Measurements from ENCODE around the gene CDRT4. TPM values are rescaled to one million over a fixed set of nuclear protein-coding genes. Genes with fewer than 3 reads are reported as not detected.

The CDRT4 gene
- total RNA-seq, 2 donors from 2014 or later = 6.4 to 6.6 TPM

DNA sequence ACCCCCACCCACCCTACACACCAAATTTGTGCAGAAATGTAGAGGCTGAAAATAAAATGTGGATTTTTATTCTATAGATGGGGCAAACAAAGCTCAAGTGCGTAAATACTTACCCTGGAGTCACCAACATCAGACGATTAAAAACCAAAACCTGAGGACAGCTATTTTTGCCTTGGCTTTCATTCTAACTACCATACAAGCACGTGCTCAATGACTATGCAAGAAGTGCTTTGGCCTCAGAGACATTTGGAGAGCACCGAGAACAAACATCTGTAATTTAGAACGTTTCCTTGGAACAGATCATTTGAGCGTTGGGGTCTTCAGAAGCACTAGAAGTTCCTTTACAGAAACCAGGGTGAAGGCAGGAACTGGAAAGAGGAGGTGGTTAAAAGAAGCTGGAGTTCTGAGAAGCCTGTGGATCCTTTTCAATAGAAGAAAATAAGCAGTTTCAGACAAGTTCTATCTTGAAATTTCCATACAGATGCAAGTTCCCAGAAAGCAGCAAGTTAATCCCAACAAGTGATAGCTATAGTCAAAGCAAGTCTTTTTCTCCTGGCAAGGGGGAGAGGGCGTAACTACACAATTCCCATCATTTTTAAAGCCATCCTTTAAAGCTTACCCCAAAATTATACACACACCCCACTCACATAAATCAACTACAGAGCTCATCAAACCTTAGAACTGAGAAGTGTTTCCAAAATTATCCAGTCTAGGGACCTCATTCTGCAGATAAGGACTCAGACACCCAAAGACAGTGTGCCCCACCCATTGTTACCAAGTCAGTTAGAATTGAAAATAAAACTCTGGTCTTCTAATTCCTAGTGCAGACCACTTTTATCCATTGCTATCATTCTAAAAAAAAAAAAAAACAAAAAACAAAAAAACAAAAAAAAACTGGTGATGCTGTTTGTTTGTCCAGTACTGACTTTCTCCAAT is 29.6 kb upstream of the CDRT4 start:
- no peak for ATAC-seq
- intact Hi-C loops (cut with DNase I, micrococcal nuclease) = no loop called here
- no peak for DNase-seq

DNA sequence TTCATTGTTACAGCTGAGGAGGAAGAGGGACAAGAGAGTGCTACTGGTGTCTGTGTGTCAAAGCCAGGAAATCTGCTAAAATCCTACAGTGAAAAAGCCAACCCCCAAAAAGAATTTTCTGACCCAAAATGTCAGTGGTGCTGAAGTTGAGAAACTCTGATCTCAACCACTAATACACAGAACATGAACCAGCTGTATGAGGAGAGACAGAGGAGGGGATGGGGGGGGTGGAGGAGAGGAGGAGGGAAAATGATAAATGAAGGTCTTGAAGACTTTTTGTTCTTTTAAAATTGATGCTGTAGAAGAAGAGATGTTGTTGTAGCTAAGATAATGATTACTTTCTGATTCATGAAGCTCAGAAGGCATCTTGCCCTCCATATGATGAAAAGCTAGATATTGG is 27.4 kb upstream of the CDRT4 start:
- intact Hi-C loops (cut with DNase I, micrococcal nuclease) = no loop called here
- DNase-seq = no peak
- ATAC-seq = no peak

DNA sequence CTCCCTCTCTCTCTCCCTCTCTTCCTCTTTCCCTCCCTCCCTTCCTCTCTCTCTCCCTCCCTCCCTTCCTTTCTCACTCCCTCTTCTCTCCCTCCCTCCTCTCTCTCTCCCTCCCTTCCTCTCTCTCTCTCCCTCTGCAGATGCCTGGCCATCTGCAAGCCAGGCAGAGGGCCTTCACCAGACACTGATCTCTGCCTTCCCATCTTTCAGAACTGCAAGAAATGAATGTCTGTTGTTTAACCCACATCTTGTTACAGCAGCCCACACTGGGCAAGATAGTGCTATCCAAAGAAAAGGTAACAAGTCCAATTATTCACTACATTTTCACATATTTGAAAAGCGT is 26.2 kb upstream of the CDRT4 start:
- no peak for ATAC-seq
- intact Hi-C loops (cut with DNase I, micrococcal nuclease) = no loop called here
- DNase-seq = no peak

DNA sequence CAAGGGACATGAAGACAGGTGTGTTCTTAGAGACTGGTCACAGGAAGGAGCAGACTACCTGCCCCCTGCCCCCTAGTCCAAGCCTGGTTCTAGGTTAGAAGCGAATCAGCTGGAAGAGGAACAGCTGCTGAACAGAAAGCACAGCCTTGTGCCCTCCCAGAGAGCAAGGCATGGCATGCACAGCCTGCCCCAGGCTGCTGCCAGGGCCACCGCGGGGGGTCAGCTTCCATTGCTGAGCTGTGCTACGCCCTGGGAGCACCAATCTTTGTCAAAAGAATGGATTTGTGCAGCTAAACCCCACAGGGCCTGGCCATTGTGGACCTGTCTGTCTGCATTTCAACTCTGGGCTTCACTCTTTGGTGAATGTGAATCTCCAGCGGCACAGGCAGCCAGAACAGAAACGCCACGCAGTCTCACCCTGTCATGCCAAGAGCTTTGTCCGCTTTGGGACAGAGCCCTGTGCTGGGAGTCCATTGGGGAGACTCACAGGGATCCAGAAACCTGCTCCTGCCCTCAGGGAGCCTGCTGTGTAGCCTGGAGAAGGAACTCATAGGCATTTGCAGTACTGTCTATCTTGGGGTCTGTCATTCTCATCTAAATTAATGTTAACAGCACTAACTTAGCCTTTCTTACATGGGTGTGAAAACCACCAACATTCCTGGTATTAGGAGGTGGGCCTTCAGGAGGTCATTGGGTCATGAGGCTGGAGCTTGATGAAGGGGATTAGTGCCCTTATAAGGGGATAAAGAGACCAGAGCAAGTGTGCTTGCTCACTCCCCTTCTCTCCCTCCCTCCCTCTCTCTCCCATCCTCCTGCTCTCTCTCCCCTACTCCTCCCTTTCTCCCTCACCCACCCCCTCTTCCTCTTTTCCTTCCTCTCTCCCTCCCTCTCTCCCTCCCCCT is 25.6 kb upstream of the CDRT4 start:
- intact Hi-C loops (cut with DNase I, micrococcal nuclease) = no loop called here

DNA sequence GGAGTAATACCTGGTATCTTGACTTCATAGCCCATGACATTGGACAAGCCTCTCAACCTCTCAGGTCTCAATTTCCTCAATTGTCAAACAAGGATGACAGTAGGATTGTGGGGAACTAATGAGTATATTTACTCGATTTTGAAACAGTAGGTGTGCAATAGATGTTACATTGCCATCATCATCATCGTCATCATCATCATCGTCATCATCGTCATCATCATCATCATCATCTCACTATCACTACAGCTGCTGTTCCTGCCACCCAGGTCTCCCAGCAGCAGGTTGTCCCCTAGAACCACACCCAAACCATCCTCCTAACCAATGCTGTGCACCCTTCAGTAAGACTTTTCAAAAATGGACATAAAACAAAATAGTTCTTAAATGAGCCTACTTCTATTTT is 24.8 kb upstream of the CDRT4 start:
- no peak for DNase-seq
- intact Hi-C loops (cut with DNase I, micrococcal nuclease) = no loop called here
- ATAC-seq = no peak

More for the DNA sequence above, 25.6 kb upstream of the CDRT4 start:
- ATAC-seq (no peak), DNase-seq (no peak)

DNA sequence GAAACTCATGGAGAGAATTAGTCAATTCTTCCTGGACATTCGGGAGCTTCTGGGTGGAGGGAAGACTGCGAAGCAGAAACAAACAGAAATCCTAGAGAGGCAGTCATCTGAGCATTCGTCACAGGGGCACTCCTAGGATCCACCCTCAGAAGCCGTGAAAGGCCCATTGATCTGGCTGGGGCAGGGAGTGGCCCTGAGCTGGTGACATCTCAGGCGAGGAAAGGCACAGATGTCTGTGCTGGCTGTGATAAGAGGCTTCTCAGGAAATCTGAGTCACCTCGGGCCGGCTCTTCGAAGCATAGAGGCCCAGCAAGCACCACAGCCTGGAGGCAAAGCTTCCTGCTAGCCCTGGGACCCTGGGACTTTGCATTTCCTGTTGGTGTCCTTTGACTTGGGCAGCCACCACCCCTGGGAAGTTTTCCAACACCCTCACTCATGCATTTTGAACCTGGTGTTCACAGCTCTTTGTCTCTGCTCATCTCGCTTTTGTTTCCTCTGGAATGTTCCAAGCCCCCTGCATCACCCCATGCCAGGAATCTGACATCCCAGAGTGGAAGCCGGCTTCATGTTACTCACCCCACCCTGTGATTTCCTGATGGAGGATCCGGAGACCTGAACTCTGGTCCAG is 23.3 kb upstream of the CDRT4 start:
- DNase-seq (peak; percentile 64 to 82), ATAC-seq (peak; percentile 97)
- intact Hi-C loops (cut with DNase I, micrococcal nuclease) = no loop called here

DNA sequence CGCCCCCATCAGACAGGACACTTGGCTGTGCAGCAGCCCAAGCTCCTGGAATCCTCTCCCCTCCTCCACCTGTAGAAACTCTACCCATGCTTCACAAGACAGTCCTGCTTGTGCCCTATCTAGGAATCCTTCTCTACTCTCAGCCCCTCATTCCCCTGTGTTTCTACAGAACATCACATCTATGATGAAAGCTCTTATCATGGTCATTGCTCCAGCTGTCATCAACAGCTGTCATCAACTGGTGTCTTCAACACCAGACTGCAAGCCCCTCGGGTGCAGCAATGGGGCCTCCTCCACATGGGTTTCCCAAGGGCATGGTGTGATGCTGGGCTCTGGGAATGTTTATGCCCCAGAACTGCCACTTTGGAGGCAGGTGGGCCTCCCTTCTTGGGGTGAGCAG is 21.1 kb upstream of the CDRT4 start:
- no peak for ATAC-seq
- intact Hi-C loops (cut with DNase I, micrococcal nuclease) = no loop called here

DNA sequence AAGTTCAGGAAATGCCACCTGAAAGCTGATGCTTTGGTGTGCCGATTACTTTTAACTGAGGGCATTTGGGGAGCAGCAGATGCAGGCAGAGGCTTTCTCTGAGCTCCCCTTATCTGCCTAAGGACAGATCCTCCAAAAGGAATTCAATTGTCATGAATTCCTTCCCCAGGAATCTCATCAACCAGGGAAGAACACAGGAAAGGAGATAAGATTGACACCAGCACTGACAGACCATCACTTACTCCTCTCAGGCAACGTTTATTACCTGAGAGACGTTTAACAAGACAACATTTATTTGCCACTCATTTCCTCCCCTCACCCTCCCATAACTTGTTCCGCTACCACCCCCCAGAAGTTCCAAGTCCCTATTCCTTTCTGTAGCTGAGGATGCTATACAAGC is 17.6 kb upstream of the CDRT4 start:
- intact Hi-C loops (cut with DNase I, micrococcal nuclease) = no loop called here
- no peak for DNase-seq
- ATAC-seq = no peak

More for the DNA sequence above, 21.1 kb upstream of the CDRT4 start:
- no peak for DNase-seq

DNA sequence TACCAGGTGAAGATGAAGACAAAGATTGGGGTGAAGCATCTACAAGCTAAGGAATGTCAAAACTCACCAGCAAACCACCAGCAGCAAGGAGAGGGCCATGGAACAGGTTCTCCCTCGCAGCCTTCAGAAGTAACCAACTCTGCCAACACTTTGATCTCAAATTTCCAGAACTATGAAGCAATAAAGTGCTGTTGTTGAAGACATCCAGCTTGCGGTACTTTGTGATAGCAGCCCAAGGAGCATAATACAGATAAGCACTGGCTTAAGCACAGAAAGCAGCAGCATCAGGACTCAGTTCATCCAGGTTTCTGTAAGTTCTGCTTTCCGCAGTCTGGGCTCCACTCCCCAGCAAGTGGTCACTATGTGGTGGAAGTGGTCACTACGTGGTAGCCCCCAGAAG is 16.0 kb upstream of the CDRT4 start:
- ATAC-seq (no peak), DNase-seq (no peak)
- intact Hi-C loops (cut with DNase I, micrococcal nuclease) = no loop called here

DNA sequence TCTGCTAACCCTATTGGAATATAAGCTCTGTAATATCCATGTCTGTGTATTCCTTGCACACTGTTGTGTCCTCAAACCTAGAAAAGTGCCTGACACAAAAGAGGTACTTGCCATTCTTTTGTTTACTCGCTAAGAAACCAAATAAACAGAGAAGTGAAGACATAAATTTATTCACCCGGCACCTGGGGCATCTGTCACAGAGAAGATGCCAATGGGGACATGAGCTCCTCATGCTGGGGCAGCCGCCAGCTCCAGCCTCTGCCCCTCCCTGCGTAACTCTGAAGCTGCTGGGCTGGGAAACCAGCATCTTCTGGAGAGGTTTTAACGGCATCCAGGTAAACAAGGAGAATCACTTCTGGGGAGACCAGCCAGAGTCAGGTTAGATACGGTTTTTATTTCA is 15.1 kb upstream of the CDRT4 start:
- intact Hi-C loops (cut with DNase I, micrococcal nuclease) = no loop called here
- DNase-seq = no peak
- ATAC-seq = no peak

DNA sequence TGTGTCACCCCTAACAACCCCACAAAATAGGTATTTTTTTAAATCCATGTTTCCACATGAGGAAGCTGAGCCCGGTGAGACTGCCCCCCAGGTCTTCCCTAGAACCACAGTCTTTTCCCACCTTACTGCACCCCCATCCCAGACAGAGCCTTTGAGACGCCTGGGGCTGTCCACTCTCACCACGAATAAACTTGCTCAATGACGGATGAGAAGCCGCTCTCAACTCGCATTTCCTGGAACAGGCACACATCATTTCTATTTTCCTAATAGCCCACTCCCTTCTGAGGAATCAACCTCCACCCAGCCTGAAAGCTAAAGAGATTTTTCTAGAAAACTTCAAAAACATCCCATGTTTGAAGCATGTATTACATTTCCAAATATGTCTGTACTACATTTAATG is 14.1 kb upstream of the CDRT4 start:
- intact Hi-C loops (cut with DNase I, micrococcal nuclease) = no loop called here
- no peak for ATAC-seq
- DNase-seq = no peak

DNA sequence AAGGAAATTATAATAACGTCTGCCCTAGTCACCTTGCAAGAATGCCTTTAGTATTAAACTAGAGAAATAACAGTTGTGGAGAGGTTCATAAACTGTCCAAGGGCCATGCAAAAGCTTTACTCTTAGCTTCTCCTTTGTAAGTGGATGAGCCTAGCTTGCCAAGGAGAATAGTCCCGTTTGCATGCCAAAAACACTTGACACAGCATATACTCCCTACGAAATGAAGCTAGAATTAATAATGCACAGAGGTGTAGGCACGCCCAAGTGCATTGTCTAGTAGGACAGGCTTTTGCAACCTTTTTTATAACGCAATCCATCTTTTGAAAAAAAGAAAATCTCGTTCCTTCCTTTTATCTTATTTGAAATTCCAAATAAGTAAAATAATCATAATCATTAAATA is 12.8 kb upstream of the CDRT4 start:
- intact Hi-C loops (cut with DNase I, micrococcal nuclease) = no loop called here
- ATAC-seq (no peak), DNase-seq (no peak)

DNA sequence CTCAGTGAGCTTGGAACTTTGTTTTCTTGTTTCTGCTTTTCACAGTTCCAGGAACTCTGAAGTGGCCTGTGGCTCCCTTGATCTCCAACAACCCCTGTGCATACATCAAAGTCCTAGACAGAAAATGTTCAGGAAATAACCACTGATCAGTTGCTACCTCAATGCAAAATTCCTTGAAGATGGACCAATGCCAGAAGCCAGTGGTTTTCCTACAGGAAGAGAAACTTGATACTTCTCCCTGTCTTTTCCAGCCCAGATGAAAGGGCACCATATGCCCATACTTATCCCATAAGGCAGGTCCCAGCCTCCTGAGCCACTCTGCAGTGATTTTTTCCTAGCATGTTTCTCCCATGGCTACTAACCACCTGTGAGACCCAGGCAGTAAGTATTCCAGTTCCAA is 12.3 kb upstream of the CDRT4 start:
- intact Hi-C loops (cut with DNase I, micrococcal nuclease) = no loop called here
- DNase-seq (no peak), ATAC-seq (peak; percentile 26)

DNA sequence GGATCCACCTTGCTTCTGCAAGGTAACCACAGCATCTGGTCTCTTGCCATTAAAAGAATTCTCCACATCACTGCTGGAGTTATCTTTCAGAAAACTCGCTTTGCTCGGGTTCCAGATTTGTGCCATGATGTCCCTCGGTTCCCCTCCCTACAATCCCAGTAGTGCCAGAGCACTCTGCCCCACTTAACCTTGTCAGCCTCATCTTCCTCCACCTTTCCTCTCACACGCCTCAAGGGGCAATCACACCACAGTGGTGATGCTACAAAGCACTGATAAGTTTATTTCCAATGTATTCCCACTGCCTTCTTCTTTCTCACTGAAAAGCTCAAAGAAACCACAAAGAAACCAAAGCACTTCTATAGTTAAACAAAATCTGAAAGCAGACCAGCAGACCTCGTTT is 11.4 kb upstream of the CDRT4 start:
- intact Hi-C loops (cut with DNase I, micrococcal nuclease) = no loop called here
- ATAC-seq (no peak), DNase-seq (no peak)

DNA sequence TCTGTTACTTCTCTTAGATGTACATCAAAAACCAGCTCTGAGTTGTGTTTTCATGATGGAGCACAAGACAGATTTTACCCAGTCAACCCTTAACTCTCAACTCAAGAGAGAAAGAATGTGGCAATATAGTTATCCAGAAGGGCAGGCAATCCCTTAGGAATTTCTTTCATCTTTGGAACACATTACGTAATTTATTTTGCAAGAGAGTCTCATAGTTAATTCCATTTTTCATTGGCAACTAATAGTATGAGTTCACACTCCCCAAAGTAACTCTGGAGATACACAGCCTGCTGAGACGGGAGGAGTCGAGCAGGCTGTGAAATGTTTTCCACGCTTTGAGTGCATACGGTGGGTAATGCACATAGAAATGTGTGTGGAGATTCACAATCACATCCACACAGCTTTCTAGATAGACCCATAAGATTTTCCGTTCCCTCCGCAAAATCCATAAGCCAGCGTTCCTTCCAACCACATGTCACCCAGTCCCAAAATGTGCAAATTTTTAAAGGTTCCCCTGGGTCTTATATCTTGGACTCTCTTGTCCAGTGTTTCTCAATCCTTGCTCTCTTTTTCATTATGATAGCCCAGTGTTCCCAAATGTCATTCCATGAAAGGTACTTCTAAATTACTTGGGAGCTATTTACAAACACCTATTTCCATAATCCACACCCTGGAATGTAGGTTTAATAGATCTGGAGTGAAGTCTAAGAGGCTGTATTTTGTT is 8.4 kb upstream of the CDRT4 start:
- intact Hi-C loops (cut with DNase I, micrococcal nuclease) = no loop called here
- ATAC-seq (no peak), DNase-seq (no peak)

DNA sequence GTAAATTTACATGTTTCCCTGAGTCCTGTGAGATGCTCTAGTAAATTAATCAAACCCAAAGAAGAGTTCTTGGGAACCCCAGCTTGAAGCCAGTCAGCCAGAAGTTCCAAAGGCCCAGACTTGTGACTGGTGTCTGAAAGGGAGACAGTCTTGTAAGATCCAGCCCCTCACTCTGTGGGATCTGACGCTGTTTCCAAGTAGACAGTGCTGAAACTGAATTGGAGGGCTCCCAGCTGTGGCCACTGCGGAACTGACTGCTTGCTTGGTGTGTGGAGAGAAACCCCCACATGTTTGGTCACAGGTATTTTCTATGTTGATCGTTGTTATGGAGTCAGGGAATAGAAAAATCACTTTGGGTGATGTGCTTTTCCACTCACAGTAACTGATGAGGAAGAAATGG is 5.5 kb upstream of the CDRT4 start:
- DNase-seq (no peak), ATAC-seq (no peak)

DNA sequence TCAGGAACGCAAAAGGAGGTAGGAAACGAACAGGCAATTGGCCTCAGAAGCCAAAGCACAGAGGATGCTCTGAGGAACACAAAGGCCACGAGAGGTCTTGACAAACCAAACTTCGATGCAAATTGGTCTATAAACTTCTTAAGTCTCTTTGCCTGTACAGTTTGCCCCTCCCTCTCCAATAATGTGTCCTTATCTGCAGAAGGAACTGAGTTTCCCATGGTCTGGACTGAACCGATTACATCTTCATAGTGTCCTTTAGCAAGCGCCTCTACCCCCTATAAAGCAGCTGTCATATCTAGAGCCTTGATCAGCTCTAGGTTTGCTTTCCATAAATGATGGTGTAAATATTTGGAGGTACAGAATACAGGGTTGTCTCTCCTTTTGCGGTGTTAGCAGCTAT is 3.1 kb upstream of the CDRT4 start:
- no peak for DNase-seq
- intact Hi-C loops (cut with DNase I, micrococcal nuclease) = no loop called here
- peak; percentile 74 for ATAC-seq

More for the DNA sequence above, 5.5 kb upstream of the CDRT4 start:
- intact Hi-C loops (cut with DNase I, micrococcal nuclease) = no loop called here

DNA sequence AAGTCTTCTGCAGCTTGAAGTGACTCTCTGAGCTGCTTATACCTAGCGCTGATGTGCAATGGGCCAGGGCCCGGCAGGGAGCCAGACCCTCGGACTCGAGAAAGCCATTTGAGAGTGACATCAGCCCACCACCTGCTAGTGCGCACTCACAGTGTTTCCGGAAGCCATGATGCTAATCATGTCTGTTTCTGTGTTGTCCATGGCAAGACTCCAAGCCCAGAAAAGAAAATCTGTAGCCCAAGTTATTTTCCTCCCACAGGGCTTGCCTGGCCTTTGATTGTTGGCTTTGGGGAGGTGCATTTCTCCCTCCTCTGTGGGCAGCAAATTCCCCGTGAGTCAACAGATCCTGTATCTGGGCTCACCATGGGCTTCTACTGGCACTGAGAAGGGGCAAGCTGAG is 1.8 kb upstream of the CDRT4 start:
- intact Hi-C loops (cut with DNase I, micrococcal nuclease) = no loop called here
- DNase-seq = no peak
- no peak for ATAC-seq

DNA sequence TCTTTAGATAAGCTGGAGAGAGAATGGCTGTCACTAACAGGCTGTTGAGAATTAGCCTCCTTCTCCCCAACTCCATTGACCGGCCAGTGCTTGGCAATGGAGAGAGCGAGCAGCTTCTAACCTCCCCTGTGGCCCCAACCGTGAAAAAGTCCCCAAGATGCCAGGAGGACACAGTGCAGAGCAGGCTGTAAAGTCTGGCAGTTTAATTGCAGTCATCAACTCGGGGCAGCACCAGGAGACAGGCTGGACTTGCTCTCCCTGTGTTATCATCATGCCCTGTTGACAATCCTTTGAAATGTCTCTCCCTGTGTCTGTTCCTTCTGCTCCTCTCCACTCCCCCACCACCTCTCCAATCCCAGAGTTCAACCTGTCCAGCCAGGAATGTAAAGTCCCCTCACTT is 705 bp upstream of the CDRT4 start:
- ATAC-seq (peak; percentile 87), DNase-seq (peak; percentile 38 to 65)
- intact Hi-C loops (cut with DNase I, micrococcal nuclease) = no loop called here

Data from left colon (tissue), 2 donors.